GM21528 (cell line): ENCODE results near the gene CTIF.

ENCODE experiments used
- ATAC-seq: cut with Tn5 transposase; IDR thresholded peaks from one replicate; pipeline ENCODE4 v1.9.1; 2021; ENCODE audit warnings: mild to moderate bottlenecking, moderate library complexity; ENCODE audit not compliant: unreplicated experiment, low FRiP score

Gene CTIF

GRCh38 chr18:48824231-48824970, 285.6 kb downstream of the CTIF start:
- ATAC-seq = no peak

GRCh38 chr18:48825101-48825745, 286.4 kb downstream of the CTIF start:
- ATAC-seq = no peak

- ATAC-seq = no peak
Observed at GRCh38 chr18:48826271-48826670, 287.4 kb downstream of the CTIF start.

- no peak for ATAC-seq
Observed at GRCh38 chr18:48826806-48827205, 288.0 kb downstream of the CTIF start.

- no peak for ATAC-seq
Observed at GRCh38 chr18:48827291-48828193, 288.7 kb downstream of the CTIF start.

GRCh38 chr18:48828194-48828545, 289.3 kb downstream of the CTIF start:
- ATAC-seq = no peak

- no peak for ATAC-seq
Observed at GRCh38 chr18:48828691-48829442, 290.0 kb downstream of the CTIF start.

GRCh38 chr18:48829443-48830149, 290.8 kb downstream of the CTIF start:
- no peak for ATAC-seq

- ATAC-seq = no peak
Observed at GRCh38 chr18:48831113-48831759, 292.4 kb downstream of the CTIF start.

- ATAC-seq = no peak
Observed at GRCh38 chr18:48831802-48832201, 293.0 kb downstream of the CTIF start.

- no peak for ATAC-seq
Observed at GRCh38 chr18:48832938-48833700, 294.3 kb downstream of the CTIF start.

- peak; percentile 77 for ATAC-seq
Observed at GRCh38 chr18:48833701-48834412, 295.0 kb downstream of the CTIF start.

GRCh38 chr18:48834413-48835031, 295.7 kb downstream of the CTIF start:
- peak; percentile 59 for ATAC-seq

- ATAC-seq = no peak
Observed at GRCh38 chr18:48835119-48835518, 296.3 kb downstream of the CTIF start.

GRCh38 chr18:48835745-48836170, 296.9 kb downstream of the CTIF start:
- no peak for ATAC-seq

- no peak for ATAC-seq
Observed at GRCh38 chr18:48836231-48836805, 297.5 kb downstream of the CTIF start.
